Fibroblast of the aortic adventitia (primary cell): ENCODE data around the gene SLC24A3. TPM values are rescaled to one million over a fixed set of nuclear protein-coding genes. Genes with fewer than 3 reads are reported as not detected.

Experiments
- DNase-seq: peaks from one replicate; pipeline ENCODE4 v3.0.0-alpha.2; 2010; ENCODE audit warnings: low read depth
- H3K4me3 ChIP-seq: 2 replicates; pipeline ENCODE4 v1.5.1; 2011; ENCODE audit warnings: low read depth, mild to moderate bottlenecking, control low read depth, low read length, moderate library complexity
- total RNA-seq: library from RNA; depleted of rRNA; stranded (reverse); fragments of >200 nt; gene quantifications from 2 replicates; pipeline ENCODE4 v1.2.3, GENCODE V29; 2012; ENCODE audit warnings: low replicate concordance
- TF ChIP-seq, protein P1 (sequence below): IDR thresholded peaks from 2 replicates; pipeline ENCODE4 v1.5.1; 2011; ENCODE audit warnings: mild to moderate bottlenecking, low read length, control low read depth, inconsistent platforms; ENCODE audit not compliant: insufficient read depth

SLC24A3 gene
- total RNA-seq, 1 donor = not detected

DNA sequence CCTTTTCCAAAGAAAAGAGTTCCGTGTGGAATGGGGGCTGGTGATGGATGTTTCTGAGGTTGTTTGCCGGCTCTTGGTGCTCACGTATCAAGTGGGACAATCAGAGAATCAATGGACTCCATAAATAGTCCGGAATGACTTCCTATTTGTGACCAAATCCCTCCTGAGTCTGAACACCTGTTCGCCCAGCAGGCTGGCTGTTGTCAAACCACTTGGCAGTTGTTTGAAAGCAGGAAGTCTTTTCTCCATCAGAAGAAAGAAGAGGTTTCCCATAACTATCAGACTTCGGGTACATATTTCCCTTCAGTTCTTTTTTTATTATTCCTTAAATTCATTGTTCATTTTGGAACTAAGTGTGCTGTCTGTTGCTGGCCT is 390.9 kb downstream of the SLC24A3 start:
- TF ChIP-seq, protein P1, sequence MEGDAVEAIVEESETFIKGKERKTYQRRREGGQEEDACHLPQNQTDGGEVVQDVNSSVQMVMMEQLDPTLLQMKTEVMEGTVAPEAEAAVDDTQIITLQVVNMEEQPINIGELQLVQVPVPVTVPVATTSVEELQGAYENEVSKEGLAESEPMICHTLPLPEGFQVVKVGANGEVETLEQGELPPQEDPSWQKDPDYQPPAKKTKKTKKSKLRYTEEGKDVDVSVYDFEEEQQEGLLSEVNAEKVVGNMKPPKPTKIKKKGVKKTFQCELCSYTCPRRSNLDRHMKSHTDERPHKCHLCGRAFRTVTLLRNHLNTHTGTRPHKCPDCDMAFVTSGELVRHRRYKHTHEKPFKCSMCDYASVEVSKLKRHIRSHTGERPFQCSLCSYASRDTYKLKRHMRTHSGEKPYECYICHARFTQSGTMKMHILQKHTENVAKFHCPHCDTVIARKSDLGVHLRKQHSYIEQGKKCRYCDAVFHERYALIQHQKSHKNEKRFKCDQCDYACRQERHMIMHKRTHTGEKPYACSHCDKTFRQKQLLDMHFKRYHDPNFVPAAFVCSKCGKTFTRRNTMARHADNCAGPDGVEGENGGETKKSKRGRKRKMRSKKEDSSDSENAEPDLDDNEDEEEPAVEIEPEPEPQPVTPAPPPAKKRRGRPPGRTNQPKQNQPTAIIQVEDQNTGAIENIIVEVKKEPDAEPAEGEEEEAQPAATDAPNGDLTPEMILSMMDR = no peak
- no peak overlapping the region for H3K4me3 ChIP-seq
- DNase-seq = no peak

DNA sequence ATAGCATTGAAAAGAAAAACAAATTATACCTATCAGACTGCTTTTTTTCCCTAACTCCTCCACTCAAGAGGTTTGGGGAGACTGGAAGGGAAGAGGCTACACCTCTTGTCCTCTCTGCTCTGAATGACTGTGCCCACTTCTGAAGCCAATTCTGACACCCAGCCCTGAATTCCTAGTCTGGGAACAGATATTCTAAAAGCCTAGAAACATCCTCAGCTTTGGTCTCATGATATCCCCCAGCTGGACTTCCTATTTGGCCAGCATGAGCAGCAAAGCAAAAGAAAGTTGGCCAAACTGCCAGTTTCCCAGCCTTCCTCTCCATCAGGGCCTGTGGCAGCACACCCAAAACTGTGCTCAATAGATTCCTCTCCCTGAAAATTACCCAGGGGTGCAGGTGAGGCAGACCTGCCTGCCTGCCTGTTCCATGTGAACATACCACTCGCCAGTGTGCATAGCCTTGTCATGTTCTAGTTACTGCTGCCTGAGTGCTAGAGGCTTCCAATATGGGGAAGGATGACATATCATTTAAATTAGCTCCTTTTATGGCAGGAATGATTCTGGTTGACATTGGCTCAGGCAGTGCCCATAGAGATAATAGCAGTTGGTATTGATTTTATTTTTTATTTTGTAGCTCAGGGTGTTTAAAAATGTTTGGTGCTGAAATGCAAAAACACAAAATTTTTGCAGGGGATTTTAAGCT is 393.5 kb downstream of the SLC24A3 start:
- no peak for DNase-seq
- H3K4me3 ChIP-seq = no peak overlapping the region
- TF ChIP-seq, protein P1 = no peak

DNA sequence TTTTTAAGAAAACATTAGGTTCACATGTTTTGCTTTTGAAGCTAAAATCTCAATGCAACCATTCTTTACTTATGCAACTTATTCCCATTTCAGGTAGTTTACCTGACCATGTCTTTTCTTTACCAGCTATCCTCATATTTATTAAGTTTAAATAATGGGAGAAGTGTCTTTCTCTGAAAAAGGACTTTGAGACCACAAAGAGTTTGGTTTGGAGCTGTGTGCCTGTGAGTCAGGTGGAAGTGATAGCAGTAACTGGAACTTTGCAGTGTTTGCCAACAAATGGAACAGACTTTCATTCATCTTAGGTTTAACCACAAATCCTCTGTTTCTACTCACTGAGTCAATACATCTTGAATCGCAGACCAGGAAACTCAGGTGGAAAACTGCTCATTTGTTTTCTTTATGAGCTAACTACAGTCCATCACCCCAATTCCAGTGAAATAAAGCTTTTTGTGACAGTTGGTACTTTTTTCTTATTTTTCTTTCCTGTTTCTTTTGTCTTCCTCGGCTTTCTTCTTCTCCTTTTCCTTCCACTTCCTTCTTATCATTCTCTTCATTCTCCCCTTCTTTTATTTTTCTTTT is 397.3 kb downstream of the SLC24A3 start:
- H3K4me3 ChIP-seq = no peak overlapping the region
- DNase-seq = no peak
- TF ChIP-seq, protein P1 = no peak

DNA sequence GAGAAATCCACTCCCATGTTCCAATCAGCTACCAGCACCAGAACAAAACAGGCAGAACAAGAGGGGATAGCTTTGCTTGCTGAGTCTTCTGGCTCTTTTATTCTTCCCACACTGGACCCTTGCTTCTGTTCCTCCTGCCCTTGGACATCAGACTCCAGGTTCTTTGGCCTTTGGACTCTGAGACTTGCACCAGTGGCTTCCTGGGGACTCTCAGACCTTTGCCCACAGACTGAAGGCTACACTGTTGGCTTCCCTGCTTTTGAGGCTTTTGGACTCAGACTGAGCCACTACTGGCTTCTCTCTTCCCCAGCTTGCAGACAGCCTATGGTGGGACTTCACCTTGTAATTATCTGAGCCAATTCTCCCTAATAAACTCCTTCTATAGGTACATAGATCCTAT is 403.2 kb downstream of the SLC24A3 start:
- DNase-seq = no peak
- no peak overlapping the region for H3K4me3 ChIP-seq
- TF ChIP-seq, protein P1 = no peak

DNA sequence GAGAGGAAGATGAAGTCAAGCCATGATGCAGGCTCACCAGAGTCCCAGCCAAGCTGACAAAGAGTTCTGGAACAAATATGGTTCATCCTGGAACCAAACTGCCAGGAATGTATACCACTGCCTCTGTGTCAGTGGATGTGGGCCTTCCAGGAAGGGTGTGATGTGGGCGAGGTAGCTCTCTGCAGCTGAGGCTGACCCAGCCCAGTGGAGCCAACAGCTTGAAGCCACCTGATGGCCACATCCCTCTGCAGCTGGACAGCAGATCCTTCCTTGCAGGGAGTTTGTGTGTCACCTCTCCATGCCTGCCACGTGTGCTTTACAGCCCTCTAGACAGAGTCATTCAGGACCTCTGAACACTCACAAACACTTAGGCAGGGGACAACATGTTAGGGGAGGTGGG is 403.6 kb downstream of the SLC24A3 start:
- no peak for DNase-seq
- TF ChIP-seq, protein P1 = no peak
- no peak overlapping the region for H3K4me3 ChIP-seq

DNA sequence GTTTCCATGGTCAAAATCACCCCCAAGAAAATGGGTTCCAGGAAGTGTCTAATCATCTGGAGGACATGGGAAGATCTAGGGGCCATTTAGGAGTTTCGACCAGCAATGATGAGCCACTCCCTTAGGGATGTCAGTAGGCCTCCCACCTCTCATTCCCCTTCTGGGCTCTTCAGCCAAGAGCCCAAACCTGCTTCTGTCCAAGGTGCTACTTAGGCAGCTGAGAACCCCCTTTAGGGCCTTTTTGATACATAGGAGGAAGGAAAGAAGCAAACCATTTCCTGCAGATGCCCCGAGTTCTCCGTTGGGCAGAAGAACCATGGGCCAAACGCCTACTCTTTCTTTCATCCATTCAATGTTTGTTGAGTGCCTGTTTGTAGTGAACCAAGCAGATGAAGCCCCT is 404.2 kb downstream of the SLC24A3 start:
- no peak overlapping the region for H3K4me3 ChIP-seq
- DNase-seq = no peak
- TF ChIP-seq, protein P1 = no peak
